HepG2 (cell line): Measurements from ENCODE around the gene ADSS1. TPM values are rescaled to one million over a fixed set of nuclear protein-coding genes. Genes with fewer than 3 reads are reported as not detected.

Experiments
- CTCF ChIP-seq: sonication (generic); formaldehyde crosslinking; IDR thresholded peaks from 2 replicates; pipeline ENCODE4 v1.5.0; 2020; ENCODE audit warnings: mild to moderate bottlenecking, missing genetic modification reagents, moderate library complexity
- NONO ChIP-seq, 2 experiments: fragments of 450-650 bp in 1 of 2; sonication (generic) in 1 of 2; formaldehyde crosslinking in 1 of 2; IDR thresholded peaks in 1 of 2; conservative IDR thresholded peaks in 1 of 2; 2 replicates each; pipeline versions ENCODE4 v1.6.1 to v1.8.0; 2017 to 2022; ENCODE audit warnings: mild to moderate bottlenecking in 1 of 2, missing genetic modification reagents in 1 of 2, moderate library complexity in 1 of 2
- RBM22 ChIP-seq: fragments of 200-400 bp; formaldehyde crosslinking; optimal IDR thresholded peaks from 2 replicates; pipeline ENCODE3; 2017; ENCODE audit warnings: mild to moderate bottlenecking, low read length, moderate library complexity
- REL ChIP-seq: sonication (generic); formaldehyde crosslinking; conservative IDR thresholded peaks from 2 replicates; pipeline ENCODE4 v1.8.0; 2022; ENCODE audit warnings: mild to moderate bottlenecking, missing genetic modification reagents, moderate library complexity
- TAF15 ChIP-seq: fragments of 200-400 bp; formaldehyde crosslinking; IDR thresholded peaks from one replicate; pipeline ENCODE4 v1.6.1; 2018; ENCODE audit warnings: mild to moderate bottlenecking, low read depth, low read length; ENCODE audit not compliant: poor library complexity, severe bottlenecking
- ZBTB25 ChIP-seq: IDR thresholded peaks from 2 replicates; pipeline ENCODE4 v1.6.1; 2018; ENCODE audit warnings: missing genetic modification reagents
- ZBTB33 ChIP-seq: sonication (generic); formaldehyde crosslinking; IDR thresholded peaks from 2 replicates; pipeline ENCODE4 v1.4.0; 2020; ENCODE audit warnings: missing genetic modification reagents
- ZNF263 ChIP-seq: sonication (generic); formaldehyde crosslinking; IDR thresholded peaks from 2 replicates; pipeline ENCODE4 v1.4.0; 2020; ENCODE audit warnings: missing genetic modification reagents
- polyA plus RNA-seq, 8 experiments: library from polyadenylated mRNA; depleted of rRNA in 3 of 8; stranded (reverse) in 7 of 8; unstranded in 1 of 8; fragments of >200 nt; fragmentation: Illumina TruSeq in 4 of 8; extraction: Trizol in 4 of 8; gene quantifications; 2 replicates each; pipeline versions ENCODE4 v1.2.1 to v1.2.3, GENCODE V29; 2011 to 2016; ENCODE audit warnings: low read depth in 4 of 8, missing spikeins in 1 of 8, mixed read lengths in 1 of 8; ENCODE audit not compliant: insufficient read depth in 1 of 8
- total RNA-seq, 5 experiments: library from RNA; depleted of rRNA; stranded (reverse); fragments of >200 nt; fragmentation: Illumina TruSeq; extraction: Trizol; gene quantifications; 2 replicates each; pipeline ENCODE4 v1.2.3, GENCODE V29; 2016; ENCODE audit warnings: low read depth in 1 of 5

Gene ADSS1
- total and polyA plus RNA-seq, 2 of the 13 experiments (the other 11 are each of a cell fraction or from before 2014, with no cell fraction given): 1.0 to 36.7 TPM

- peak; percentile 26; the same call in 1 of the 2 replicates for TF ChIP-seq ZNF263 (CRISPR knock-in tag)
- TF ChIP-seq RBM22: peak; percentile 68
- TF ChIP-seq CTCF (CRISPR knock-in tag): peak; percentile 42
- peak; percentile 40 for TF ChIP-seq TAF15
- TF ChIP-seq ZBTB25: no peak
- 0 out of 2 replicates have a peak, but pooled peaks have one; percentile 5 for TF ChIP-seq ZBTB33 (CRISPR knock-in tag)
- TF ChIP-seq REL (CRISPR knock-in tag): no peak
- TF ChIP-seq NONO (IDR thresholded peaks at IDR 0.05): no peak
- TF ChIP-seq NONO (CRISPR knock-in tag; conservative IDR thresholded peaks at IDR 0.05): 0 out of 2 replicates have a peak, but pooled peaks have one; percentile 14
These were observed 49.8 kb downstream of the ADSS1 start (continued) for GRCh38 chr14:104773505-104774452.
